ENCODE data around the gene TRAK1. TPM values are rescaled to one million over a fixed set of nuclear protein-coding genes. Genes with fewer than 3 reads are reported as not detected.
A peak's percentile ranks its signal among the peaks of the same experiment; 100 is the strongest.

The TRAK1 gene
- total and polyA plus RNA-seq, 2 of the 4 experiments (the other 2 are of a cell fraction), result 25.6 to 28.1 TPM

GRCh38 chr3:42099020-42099765, 8.0 kb downstream of the TRAK1 start (continued):
- no peak for TF ChIP-seq MAZ (IDR thresholded peaks at IDR 0.05; ENCODE audit: borderline replicate concordance, low read depth, low read length)
- no peak for TF ChIP-seq SMC3 (IDR thresholded peaks at IDR 0.05; ENCODE audit: low read depth, low read length)

GRCh38 chr3:42101048-42101447, 9.9 kb downstream of the TRAK1 start:
- Histone ChIP-seq H3K36me3 (ENCODE audit: control insufficient read depth, insufficient read depth, low read length) (no peaks in the 10 kb centered on the region), H4K8ac (ENCODE audit: low read depth in 2 of 2, low read length in 2 of 2) (peak overlapping the region; percentile 37 to 89), H3K18ac (ENCODE audit: low read depth, low read length) (peak overlapping the region; percentile 53), H4K20me1 (ENCODE audit: insufficient read depth, low read length) (no peaks in the 10 kb centered on the region), H3K9me1 (ENCODE audit: insufficient read depth, low read length) (peaks cover 10% of the 10 kb centered on the region; the same call in 1 of the 2 replicates), H3K9ac (ENCODE audit: low read depth, low read length) (no peak overlapping the region), H2AK9ac (replicated peaks; ENCODE audit: low read depth, low read length, poor library complexity) (peak overlapping the region; percentile 34), H2BK15ac (ENCODE audit: low read depth, low read length) (peak overlapping the region; percentile 33; the same call in 1 of the 3 replicates), H3K27ac (ENCODE audit: insufficient read depth, low read length) (peak overlapping the region; percentile 55; the same call in 1 of the 2 replicates), H3K23ac (ENCODE audit: low read depth, low read length) (peak overlapping the region; percentile 80), H3K4me1 (ENCODE audit: control insufficient read depth, insufficient read depth, low read length) (peaks cover 21% of the 10 kb centered on the region), H2BK120ac (ENCODE audit: low read depth, low read length) (peak overlapping the region; percentile 81), H2AK5ac (ENCODE audit: low read depth, low read length) (no peak overlapping the region), H2BK20ac (ENCODE audit: low read depth, low read length) (peak overlapping the region; percentile 63; the same call in 1 of the 2 replicates), H3K14ac (replicated peaks; ENCODE audit: low read depth, low read length) (peak overlapping the region; percentile 84), H2AFZ (replicated peaks; ENCODE audit: low read length, poor library complexity) (no peak overlapping the region), H2BK5ac (ENCODE audit: low read depth, low read length, poor library complexity, severe bottlenecking) (peak overlapping the region; percentile 71), H4K5ac (ENCODE audit: low read depth, low read length) (peak overlapping the region; percentile 73), H3K4me3 (ENCODE audit: insufficient read depth, low read depth, low read length) (no peak overlapping the region), H3K56ac (ENCODE audit: extremely low read depth, insufficient read depth, low read length) (no peak overlapping the region), H3K79me1 (ENCODE audit: low read depth in 1 of 2, low read length in 2 of 2) (peaks cover 8 to 41% of the 10 kb centered on the region in 2 experiments; a peak in 3 of 4 replicates), H3K4ac (ENCODE audit: low read depth, low read length) (peak overlapping the region; percentile 85), H3K9me3 (ENCODE audit: control insufficient read depth, insufficient read depth, low read length) (no peaks in the 10 kb centered on the region), H4K91ac (ENCODE audit: insufficient read depth, low read depth, low read length) (peak overlapping the region; percentile 71), H3K4me2 (ENCODE audit: low read depth, low read length) (no peak overlapping the region), H3K27me3 (ENCODE audit: control insufficient read depth, insufficient read depth, low read length) (no peaks in the 10 kb centered on the region)
- ChIA-PET POLR2A (ENCODE audit: unreplicated experiment) (no interaction called here), CTCF (interaction anchor here (1.0 to 2.6 kb wide), 2 partner anchors 90 to 205 kb away, joined by 3 to 7 read pairs; no protein-coding TSS in a partner anchor)
- ATAC-seq (ENCODE audit: low read depth), result peak; percentile 74
- dilution Hi-C loops (cut with HindIII; ENCODE audit: low sequenced_read_pairs, unreplicated experiment) (no loop called here), in situ Hi-C loops (cut with MboI; ENCODE audit: low sequenced_read_pairs) (loop anchor here (5.0 to 25.0 kb wide), 2 partner anchors 209 to 336 kb away; no protein-coding TSS in a partner anchor), intact Hi-C loops (cut with micrococcal nuclease) (loop anchor here (2.0 to 5.0 kb wide), 2 partner anchors 91 to 1520 kb away; no protein-coding TSS in a partner anchor)
- BruUV-seq (replicated peaks), result no TSS peak
- WGBS, 2 experiments (ENCODE audit: extremely low coverage in 2 of 2, insufficient read length in 1 of 2), result no CpG with 5 or more reads among the region's 4 CpGs
- peak; percentile 79 for DNase-seq
- TF ChIP-seq NFE2L2 (IDR thresholded peaks at IDR 0.05; ENCODE audit: low read depth, low read length) (no peak), MAZ (IDR thresholded peaks at IDR 0.05; ENCODE audit: borderline replicate concordance, low read depth, low read length) (no peak), RAD21 (IDR thresholded peaks at IDR 0.05; ENCODE audit: low read length) (no peak), ELK1 (IDR thresholded peaks at IDR 0.05; ENCODE audit: borderline replicate concordance, low read depth, low read length) (no peak), USF2 (IDR thresholded peaks at IDR 0.05; ENCODE audit: low read depth, low read length) (peak; percentile 68; the same call in 1 of the 2 replicates), RCOR1 (IDR thresholded peaks at IDR 0.05; ENCODE audit: insufficient replicate concordance, low read length) (no peak), CTCF (conservative IDR thresholded peaks at IDR 0.05; ENCODE audit: low read depth, low read length) (no peak), MXI1 (IDR thresholded peaks at IDR 0.05; ENCODE audit: borderline replicate concordance, low read depth, low read length) (peak; percentile 30; the same call in 1 of the 2 replicates), MAFK (IDR thresholded peaks at IDR 0.05; ENCODE audit: low read depth, low read length) (no peak), SMC3 (IDR thresholded peaks at IDR 0.05; ENCODE audit: low read depth, low read length) (no peak)
